PC-9 (cell line): ENCODE measurements around the gene RBM24. TPM values are rescaled to one million over a fixed set of nuclear protein-coding genes. Genes with fewer than 3 reads are reported as not detected.

ENCODE experiments used
- BruUV-seq: library from RNA; stranded (reverse); fragments of 400-500 nt; replicated peaks from 2 replicates; lab custom pipeline; 2021; lab: Mats Ljungman, UMichigan
- CTCF ChIA-PET: fragments of 300-600 bp; sonication (Branson Sonifier 250); formaldehyde crosslinking; loops from one replicate; lab custom pipeline; 2022; ENCODE audit warnings: antibody characterized with exemption; lab: Charles Lee
- POLR2A ChIA-PET: fragments of 300-600 bp; sonication (Branson Sonifier 250); formaldehyde crosslinking; loops from one replicate; lab custom pipeline; 2022; ENCODE audit warnings: antibody characterized with exemption; ENCODE audit not compliant: unreplicated experiment; lab: Charles Lee
- DNase-seq, 2 experiments: peaks; one replicate each; pipeline versions ENCODE4 v3.0.0 to v3.0.0-alpha.2; 2015 to 2022; ENCODE audit warnings: mixed read lengths in 1 of 2
- H2AFZ ChIP-seq: fragments of 200-600 bp; sonication (generic); 2 replicates; pipeline ENCODE4 v1.8.1; 2017; ENCODE audit warnings: antibody characterized with exemption
- H3F3A ChIP-seq: fragments of 200-600 bp; sonication (generic); 2 replicates; pipeline ENCODE4 v1.8.1; 2017; ENCODE audit warnings: antibody characterized with exemption, mild to moderate bottlenecking, low read depth; ENCODE audit not compliant: insufficient read depth
- H3K27ac ChIP-seq: fragments of 200-600 bp; sonication (generic); 2 replicates; pipeline ENCODE4 v1.6.1; 2016; ENCODE audit warnings: mixed run types
- H3K27me3 ChIP-seq: fragments of 200-600 bp; sonication (generic); 2 replicates; pipeline ENCODE4 v1.6.1; 2016; ENCODE audit warnings: low read depth, mixed run types; ENCODE audit not compliant: insufficient read depth
- H3K36me3 ChIP-seq: fragments of 200-600 bp; sonication (generic); 2 replicates; pipeline ENCODE4 v1.6.1; 2016; ENCODE audit warnings: low read depth, mixed run types
- H3K4me1 ChIP-seq: fragments of 200-600 bp; sonication (generic); replicated peaks from 2 replicates; pipeline ENCODE4 v1.6.1; 2016; ENCODE audit warnings: mixed run types; ENCODE audit not compliant: insufficient read depth
- H3K4me2 ChIP-seq: fragments of 200-600 bp; sonication (generic); 2 replicates; pipeline ENCODE4 v1.6.1; 2017; ENCODE audit warnings: mixed run types
- H3K4me3 ChIP-seq: fragments of 200-600 bp; sonication (generic); 2 replicates; pipeline ENCODE4 v1.6.1; 2016; ENCODE audit warnings: mixed run types
- H3K79me2 ChIP-seq: fragments of 200-600 bp; sonication (generic); 2 replicates; pipeline ENCODE4 v1.6.1; 2017; ENCODE audit warnings: low read depth, mixed run types
- H3K9me2 ChIP-seq: fragments of 200-600 bp; sonication (generic); 2 replicates; pipeline ENCODE4 v1.8.1; 2017; ENCODE audit warnings: mild to moderate bottlenecking; ENCODE audit not compliant: insufficient read depth
- H3K9me3 ChIP-seq: fragments of 200-600 bp; sonication (generic); 2 replicates; pipeline ENCODE4 v1.8.1; 2016; ENCODE audit warnings: low read depth; ENCODE audit not compliant: insufficient read depth
- H4K20me1 ChIP-seq: fragments of 200-600 bp; sonication (generic); 2 replicates; pipeline ENCODE4 v1.8.1; 2017; ENCODE audit not compliant: insufficient read depth
- CTCF ChIP-seq: fragments of 200-600 bp; sonication (generic); conservative IDR thresholded peaks from 2 replicates; pipeline ENCODE4 v1.6.1; 2017; ENCODE audit warnings: mixed run types, antibody characterized with exemption, mild to moderate bottlenecking, moderate library complexity
- EZH2 ChIP-seq: fragments of 200-600 bp; sonication (generic); IDR thresholded peaks from 2 replicates; pipeline ENCODE4 v1.8.0; 2017; ENCODE audit warnings: antibody characterized with exemption, low read depth
- intact Hi-C: fragments of 100-400 bp; cut with micrococcal nuclease; formaldehyde crosslinking; loops from one replicate; pipeline ENCODE4 v1.10.0; 2022; ENCODE audit not compliant: unreplicated experiment
- total RNA-seq: library from RNA; stranded (reverse); gene quantifications from 2 replicates; pipeline ENCODE4 v1.2.3, GENCODE V29; 2021

The RBM24 gene
- total RNA-seq, 1 experiment from 2014 or later = 0.72 TPM

- Histone ChIP-seq H3F3A (no peaks in the 10 kb centered on the region), H3K4me1 (no peaks in the 10 kb centered on the region), H2AFZ (no peak overlapping the region), H3K27me3 (no peaks in the 10 kb centered on the region), H3K9me3 (no peaks in the 10 kb centered on the region), H3K9me2 (no peaks in the 10 kb centered on the region), H3K4me3 (no peak overlapping the region), H3K27ac (no peak overlapping the region), H3K4me2 (no peak overlapping the region), H3K79me2 (no peaks in the 10 kb centered on the region), H4K20me1 (no peaks in the 10 kb centered on the region), H3K36me3 (no peaks in the 10 kb centered on the region)
- intact Hi-C loops = no loop called here
- ChIA-PET POLR2A (no interaction called here), CTCF (no interaction called here)
- DNase-seq = no peak
- no TSS peak for BruUV-seq
- TF ChIP-seq EZH2 (no peak), CTCF (no peak)
These were observed 18.1 kb downstream of the RBM24 start for GRCh38 chr6:17299222-17299621.

GRCh38 chr6:17299750-17300149 lies 18.6 kb downstream of the RBM24 start:
- ChIA-PET CTCF (no interaction called here), POLR2A (no interaction called here)
- no peaks in the 10 kb centered on the region for H3K9me2 ChIP-seq
- H3K27ac ChIP-seq = no peak overlapping the region
- no peak for DNase-seq
- no peaks in the 10 kb centered on the region for H3K36me3 ChIP-seq
- H3K4me1 ChIP-seq = no peaks in the 10 kb centered on the region
- no peak overlapping the region for H3K4me2 ChIP-seq
- H2AFZ ChIP-seq = no peak overlapping the region
- TF ChIP-seq CTCF (no peak), EZH2 (no peak)
- no peak overlapping the region for H3K4me3 ChIP-seq
- H3K27me3 ChIP-seq = no peaks in the 10 kb centered on the region
- H3K79me2 ChIP-seq = no peaks in the 10 kb centered on the region
- BruUV-seq = no TSS peak
- intact Hi-C loops = no loop called here
- H4K20me1 ChIP-seq = no peaks in the 10 kb centered on the region
- H3K9me3 ChIP-seq = no peaks in the 10 kb centered on the region
- H3F3A ChIP-seq = no peaks in the 10 kb centered on the region

- no peaks in the 10 kb centered on the region for H3K9me2 ChIP-seq
- no peaks in the 10 kb centered on the region for H3K79me2 ChIP-seq
- no TSS peak for BruUV-seq
- POLR2A ChIA-PET = no interaction called here
- intact Hi-C loops = no loop called here
- no peak overlapping the region for H3K27ac ChIP-seq
- H3F3A ChIP-seq = no peaks in the 10 kb centered on the region
- H3K4me2 ChIP-seq = no peak overlapping the region
- no peaks in the 10 kb centered on the region for H4K20me1 ChIP-seq
- no peak overlapping the region for H2AFZ ChIP-seq
- H3K36me3 ChIP-seq = no peaks in the 10 kb centered on the region
- CTCF ChIA-PET = no interaction called here
- TF ChIP-seq CTCF (no peak), EZH2 (no peak)
- DNase-seq = no peak
- H3K9me3 ChIP-seq = no peaks in the 10 kb centered on the region
- no peaks in the 10 kb centered on the region for H3K4me1 ChIP-seq
- no peak overlapping the region for H3K4me3 ChIP-seq
- no peaks in the 10 kb centered on the region for H3K27me3 ChIP-seq
These were observed 19.5 kb downstream of the RBM24 start for GRCh38 chr6:17300637-17301036.
